Adrenal gland (tissue), 12 donors: ENCODE data around the gene GJC1. TPM values are rescaled to one million over a fixed set of nuclear protein-coding genes. Genes with fewer than 3 reads are reported as not detected.

Experiments used
- DNase-seq, 7 donors: peaks; one replicate each; pipeline ENCODE4 v3.0.0-alpha.2; 2019 to 2020
- H3K27ac ChIP-seq, 5 donors: fragments of 200-600 bp; sonication (generic) in 4 of 5; 1 replicate in 3 of 5; 2 replicates in 2 of 5; pipeline versions ENCODE4 v1.5.1 to v1.8.0; 2016 to 2020; ENCODE audit warnings: mild to moderate bottlenecking in 1 of 5
- H3K27me3 ChIP-seq: fragments of 200-600 bp; 2 replicates; pipeline ENCODE4 v1.8.0; 2021
- H3K36me3 ChIP-seq, 2 donors: fragments of 200-600 bp; replicated peaks in 1 of 2; 1 replicate in 1 of 2; 2 replicates in 1 of 2; pipeline versions ENCODE4 v1.5.1 to v1.8.0; 2018 to 2022
- H3K4me1 ChIP-seq, 2 donors: fragments of 200-600 bp; replicated peaks in 1 of 2; 1 replicate in 1 of 2; 2 replicates in 1 of 2; pipeline versions ENCODE4 v1.5.1 to v1.8.0; 2018 to 2021
- H3K4me3 ChIP-seq, 4 donors: fragments of 200-600 bp; sonication (generic) in 3 of 4; one replicate each; pipeline ENCODE4 v1.5.1; 2016 to 2018
- H3K9me3 ChIP-seq, 3 donors: fragments of 200-600 bp; sonication (generic) in 1 of 3; replicated peaks in 1 of 3; 1 replicate in 2 of 3; 2 replicates in 1 of 3; pipeline versions ENCODE4 v1.5.1 to v1.8.0; 2016 to 2021
- CTCF ChIP-seq, 6 experiments: fragments of 450-650 bp in 4 of 6; fragments of 200-600 bp in 2 of 6; sonication (generic) in 1 of 6; IDR thresholded peaks; 1 replicate in 5 of 6; 2 replicates in 1 of 6; pipeline versions ENCODE4 v1.5.1 to v1.8.0; 2016 to 2021; ENCODE audit warnings: antibody characterized with exemption in 6 of 6, mild to moderate bottlenecking in 2 of 6, moderate library complexity in 1 of 6
- POLR2A ChIP-seq, 2 donors: fragments of 450-650 bp; IDR thresholded peaks; one replicate each; pipeline ENCODE4 v1.6.1; 2017; ENCODE audit warnings: antibody characterized with exemption in 2 of 2, mild to moderate bottlenecking in 2 of 2, moderate library complexity in 1 of 2
- WGBS, 4 donors: extraction: QIAGEN DNeasy Blood & Tissue Kit in 2 of 4; methylation state at CpG; one replicate each; pipeline versions ENCODE4 v1.1.5 to v1.1.7; 2013 to 2017; 5-methylcytosine and 5-hydroxymethylcytosine counted together
- intact Hi-C, 2 donors: fragments of 100-400 bp; cut with DNase I; formaldehyde crosslinking; loops; one replicate each; pipeline versions ENCODE4 v1.14.1 to v1.15.0; 2022 to 2023
- polyA plus RNA-seq, 3 donors: library from polyadenylated mRNA; stranded (reverse); fragments of 200-250 nt in 2 of 3; fragments of 350-450 nt in 1 of 3; fragmentation: Illumina TruSeq in 1 of 3; extraction: RNeasy Lipid Tissue Mini Kit (QIAGEN cat#74804) in 1 of 3; gene quantifications; one replicate each; pipeline ENCODE4 v1.2.3, GENCODE V29; 2013 to 2014
- total RNA-seq, 9 donors: library from RNA; depleted of rRNA in 4 of 9; stranded (reverse); fragments of >200 nt in 4 of 9; fragments of 120-200 nt in 1 of 9; fragmentation: NEBNext Ultra II Directional in 1 of 9; extraction: Animal tissue kit (Norgen Biotek cat#: 25700) in 1 of 9; gene quantifications; one replicate each; pipeline versions ENCODE4 v1.1.0 to v1.2.4, GENCODE V29; 2013 to 2023
- donor health status: healthy with polysubstance abuse.
- donor health status: Bipolar disorder and iron deficiency.
- donor health status: DM: yes; HTN: yes; CAD: no.
- donor health status: DM: no; HTN: no; CAD: no.
- donor health status: DM: no; HTN: no; CAD: no.
- donor health status: DM: yes; HTN: yes; CAD: no.

Gene GJC1
- total and polyA plus RNA-seq, 12 donors: 0.69 to 12.3 (median 2.1) TPM

GRCh38 chr17:44767493-44767892 lies 62.6 kb downstream of the GJC1 start:
- Histone ChIP-seq H3K4me1 (no peaks in the 10 kb centered on the region), H3K27ac (no peak overlapping the region), H3K27me3 (peaks cover 3% of the 10 kb centered on the region), H3K4me3 (no peak overlapping the region), H3K9me3 (no peaks in the 10 kb centered on the region), H3K36me3 (no peaks in the 10 kb centered on the region)
- DNase-seq: no peak
- TF ChIP-seq CTCF (IDR thresholded peaks at IDR 0.05) (no peak), POLR2A (IDR thresholded peaks at IDR 0.05) (no peak)
- 65 to 83% (median 71%) methylated on average over 1 to 4 of the region's 4 CpGs for WGBS, 4 donors
- intact Hi-C loops: no loop called here

GRCh38 chr17:44766409-44767038 lies 63.6 kb downstream of the GJC1 start:
- TF ChIP-seq POLR2A (IDR thresholded peaks at IDR 0.05) (no peak), CTCF (IDR thresholded peaks at IDR 0.05) (no peak)
- intact Hi-C loops: no loop called here
- Histone ChIP-seq H3K36me3 (no peaks in the 10 kb centered on the region), H3K27ac (no peak overlapping the region), H3K27me3 (no peaks in the 10 kb centered on the region), H3K4me3 (no peak overlapping the region), H3K4me1 (no peaks in the 10 kb centered on the region), H3K9me3 (no peaks in the 10 kb centered on the region)
- no peak for DNase-seq
- WGBS, 4 donors: 63 to 83% (median 67%) methylated on average over 4 to 8 of the region's 8 CpGs

- TF ChIP-seq CTCF (IDR thresholded peaks at IDR 0.05) (no peak), POLR2A (IDR thresholded peaks at IDR 0.05) (no peak)
- H3K36me3 ChIP-seq: no peaks in the 10 kb centered on the region
- no peaks in the 10 kb centered on the region for H3K4me1 ChIP-seq
- intact Hi-C loops: no loop called here
- WGBS, 4 donors: 76 to 88% (median 79%) methylated on average over 10 to 11 of the region's 11 CpGs
- H3K9me3 ChIP-seq: no peaks in the 10 kb centered on the region
- H3K27me3 ChIP-seq: peaks cover 3% of the 10 kb centered on the region
- no peak overlapping the region for H3K27ac ChIP-seq
- H3K4me3 ChIP-seq: no peak overlapping the region
- no peak for DNase-seq
Observed at GRCh38 chr17:44765965-44766364, 64.1 kb downstream of the GJC1 start.

GRCh38 chr17:44763170-44763569 lies 66.9 kb downstream of the GJC1 start:
- TF ChIP-seq CTCF (IDR thresholded peaks at IDR 0.05): no peak
- TF ChIP-seq POLR2A (IDR thresholded peaks at IDR 0.05): no peak
- H3K36me3 ChIP-seq: no peaks in the 10 kb centered on the region
- 80 to 87% (median 86%) methylated on average over 5 of the region's 5 CpGs for WGBS, 4 donors
- H3K4me3 ChIP-seq: no peak overlapping the region
- intact Hi-C loops: no loop called here
- H3K4me1 ChIP-seq: peaks cover 4 to 6% of the 10 kb centered on the region in 2 donors
- no peaks in the 10 kb centered on the region for H3K9me3 ChIP-seq
- H3K27ac ChIP-seq: no peak overlapping the region
- DNase-seq: no peak
- peaks cover 21% of the 10 kb centered on the region for H3K27me3 ChIP-seq
